Measurements from ENCODE around the gene ZNF277. TPM values are rescaled to one million over a fixed set of nuclear protein-coding genes. Genes with fewer than 3 reads are reported as not detected.

ZNF277 gene
- polyA plus RNA-seq, 1 donor (not counting 4 experiments of a cell fraction or from before 2014, with no cell fraction given) = 20.2 TPM

DNA sequence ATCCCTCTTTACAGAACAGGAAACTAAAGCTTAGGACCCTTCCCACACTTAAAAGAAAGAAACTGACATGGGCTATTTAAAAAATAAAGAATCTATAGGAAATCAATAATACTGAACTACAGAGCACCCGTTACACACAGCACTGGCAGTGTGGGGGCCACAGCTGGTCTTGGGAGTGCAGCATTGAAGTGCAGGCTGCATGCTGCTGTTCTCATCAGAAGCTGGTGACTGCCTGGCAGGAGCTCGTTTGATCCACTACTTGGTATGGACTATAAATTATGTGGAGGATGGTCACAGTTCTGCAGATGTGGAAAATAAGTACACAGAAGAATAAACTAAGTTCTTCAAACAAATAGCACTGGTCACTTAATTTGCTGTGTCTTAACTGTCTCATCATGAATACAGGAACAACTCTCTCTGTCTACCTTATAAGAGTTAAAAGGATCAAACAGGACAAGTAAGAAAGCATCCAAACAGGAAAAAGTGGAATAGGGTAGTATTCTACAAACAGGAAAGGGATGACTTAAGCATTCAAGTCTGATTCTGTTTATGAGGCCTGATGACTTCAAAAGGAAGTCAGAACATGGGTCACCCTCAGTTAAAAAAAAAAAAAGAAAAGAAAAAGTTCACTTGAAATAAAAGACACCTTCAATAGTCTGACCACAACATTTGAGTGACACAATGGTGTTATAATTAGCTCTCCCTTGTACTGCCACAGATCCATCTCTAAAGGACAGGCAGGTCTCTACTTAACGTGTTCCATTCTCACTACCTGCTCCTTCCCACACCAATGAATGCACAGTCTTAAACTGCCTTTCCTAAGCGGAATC lies 21.3 kb upstream of the ZNF277 start:
- DNase-seq (ENCODE audit: low read depth, low spot score) (no peak), FAIRE-seq (no peak)
- H3K27me3 ChIP-seq (ENCODE audit: control insufficient read depth, extremely low read depth, insufficient read depth, low read length) = no peaks in the 10 kb centered on the region
- H3K36me3 ChIP-seq (ENCODE audit: control insufficient read depth in 2 of 2, extremely low read depth in 1 of 2, insufficient read depth in 2 of 2, low read length in 2 of 2) = no peaks in the 10 kb centered on the region
- H3K4me1 ChIP-seq (ENCODE audit: control insufficient read depth, extremely low read depth, insufficient read depth, low read length) = peaks cover 15% of the 10 kb centered on the region
- no peaks in the 10 kb centered on the region for H3K9me1 ChIP-seq (ENCODE audit: control insufficient read depth, extremely low read depth, insufficient read depth, low read length)
- dilution Hi-C loops (cut with MboI; ENCODE audit: extremely low pct_ligation_motif_present, low sequenced_read_pairs) = no loop called here
- peaks cover 77% of the 10 kb centered on the region for H3K79me2 ChIP-seq (ENCODE audit: control insufficient read depth, insufficient read depth, low read length)
- TF ChIP-seq, protein P1, sequence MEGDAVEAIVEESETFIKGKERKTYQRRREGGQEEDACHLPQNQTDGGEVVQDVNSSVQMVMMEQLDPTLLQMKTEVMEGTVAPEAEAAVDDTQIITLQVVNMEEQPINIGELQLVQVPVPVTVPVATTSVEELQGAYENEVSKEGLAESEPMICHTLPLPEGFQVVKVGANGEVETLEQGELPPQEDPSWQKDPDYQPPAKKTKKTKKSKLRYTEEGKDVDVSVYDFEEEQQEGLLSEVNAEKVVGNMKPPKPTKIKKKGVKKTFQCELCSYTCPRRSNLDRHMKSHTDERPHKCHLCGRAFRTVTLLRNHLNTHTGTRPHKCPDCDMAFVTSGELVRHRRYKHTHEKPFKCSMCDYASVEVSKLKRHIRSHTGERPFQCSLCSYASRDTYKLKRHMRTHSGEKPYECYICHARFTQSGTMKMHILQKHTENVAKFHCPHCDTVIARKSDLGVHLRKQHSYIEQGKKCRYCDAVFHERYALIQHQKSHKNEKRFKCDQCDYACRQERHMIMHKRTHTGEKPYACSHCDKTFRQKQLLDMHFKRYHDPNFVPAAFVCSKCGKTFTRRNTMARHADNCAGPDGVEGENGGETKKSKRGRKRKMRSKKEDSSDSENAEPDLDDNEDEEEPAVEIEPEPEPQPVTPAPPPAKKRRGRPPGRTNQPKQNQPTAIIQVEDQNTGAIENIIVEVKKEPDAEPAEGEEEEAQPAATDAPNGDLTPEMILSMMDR (optimal IDR thresholded peaks at IDR 0.05 in 1 of 3, IDR thresholded peaks at IDR 0.05 in 1 of 3, conservative IDR thresholded peaks at IDR 0.05 in 1 of 3; ENCODE audit: extremely low read depth in 1 of 3, insufficient read depth in 2 of 3, low read length in 3 of 3) = no peak
- TF ChIP-seq EZH2 (IDR thresholded peaks at IDR 0.05; ENCODE audit: low read length) = no peak
- no peak overlapping the region for H3K27ac ChIP-seq (ENCODE audit: control insufficient read depth, insufficient read depth, low read length)
- H2AFZ ChIP-seq (ENCODE audit: control insufficient read depth, low read length) = no peak overlapping the region
- no peaks in the 10 kb centered on the region for H3K9me3 ChIP-seq (ENCODE audit: control insufficient read depth, low read depth, low read length)
- no peak overlapping the region for H3K4me2 ChIP-seq (ENCODE audit: control insufficient read depth, extremely low read depth, insufficient read depth, low read depth, low read length)
- H3K9ac ChIP-seq (ENCODE audit: control insufficient read depth, extremely low read depth, insufficient read depth, low read length) = no peak overlapping the region
- H3K4me3 ChIP-seq (ENCODE audit: control insufficient read depth in 2 of 3, extremely low read depth in 1 of 3, insufficient read depth in 2 of 3, low read depth in 1 of 3, low read length in 3 of 3) = no peak overlapping the region
- H4K20me1 ChIP-seq (ENCODE audit: control insufficient read depth, extremely low read depth, insufficient read depth, low read length) = no peaks in the 10 kb centered on the region

- H3K9me3 ChIP-seq (ENCODE audit: control insufficient read depth, low read depth, low read length) = no peaks in the 10 kb centered on the region
- no peaks in the 10 kb centered on the region for H3K36me3 ChIP-seq (ENCODE audit: control insufficient read depth in 2 of 2, extremely low read depth in 1 of 2, insufficient read depth in 2 of 2, low read length in 2 of 2)
- no peaks in the 10 kb centered on the region for H3K9me1 ChIP-seq (ENCODE audit: control insufficient read depth, extremely low read depth, insufficient read depth, low read length)
- no peak overlapping the region for H3K27ac ChIP-seq (ENCODE audit: control insufficient read depth, insufficient read depth, low read length)
- no peak overlapping the region for H3K4me3 ChIP-seq (ENCODE audit: control insufficient read depth in 2 of 3, extremely low read depth in 1 of 3, insufficient read depth in 2 of 3, low read depth in 1 of 3, low read length in 3 of 3)
- H3K79me2 ChIP-seq (ENCODE audit: control insufficient read depth, insufficient read depth, low read length) = peaks cover 80% of the 10 kb centered on the region
- H2AFZ ChIP-seq (ENCODE audit: control insufficient read depth, low read length) = no peak overlapping the region
- no peak overlapping the region for H3K4me2 ChIP-seq (ENCODE audit: control insufficient read depth, extremely low read depth, insufficient read depth, low read depth, low read length)
- H3K9ac ChIP-seq (ENCODE audit: control insufficient read depth, extremely low read depth, insufficient read depth, low read length) = no peak overlapping the region
- no peaks in the 10 kb centered on the region for H4K20me1 ChIP-seq (ENCODE audit: control insufficient read depth, extremely low read depth, insufficient read depth, low read length)
- H3K27me3 ChIP-seq (ENCODE audit: control insufficient read depth, extremely low read depth, insufficient read depth, low read length) = no peaks in the 10 kb centered on the region
- TF ChIP-seq, protein P1 (optimal IDR thresholded peaks at IDR 0.05 in 1 of 3, IDR thresholded peaks at IDR 0.05 in 1 of 3, conservative IDR thresholded peaks at IDR 0.05 in 1 of 3; ENCODE audit: extremely low read depth in 1 of 3, insufficient read depth in 2 of 3, low read length in 3 of 3) = no peak
- TF ChIP-seq EZH2 (IDR thresholded peaks at IDR 0.05; ENCODE audit: low read length) = no peak
- dilution Hi-C loops (cut with MboI; ENCODE audit: extremely low pct_ligation_motif_present, low sequenced_read_pairs) = no loop called here
- H3K4me1 ChIP-seq (ENCODE audit: control insufficient read depth, extremely low read depth, insufficient read depth, low read length) = peaks cover 15% of the 10 kb centered on the region
- FAIRE-seq = no peak
- DNase-seq (ENCODE audit: low read depth, low spot score) = no peak
Observed at GRCh38 chr7:112186300-112186699, 20.2 kb upstream of the ZNF277 start.
